KOPT-K1 (cell line): ENCODE results near the gene THSD4.
"Not testable (repeated sequence)": the region's sequence is repeated elsewhere in the genome, so short reads cannot be mapped to it uniquely, and the experiment has no call there.

Experiments
- H3K27ac ChIP-seq: fragments of 200-600 bp; sonication (generic); 2 replicates; pipeline ENCODE4 v1.5.1; 2016; ENCODE audit warnings: antibody characterized with exemption, mild to moderate bottlenecking, low read depth, low read length; ENCODE audit not compliant: poor library complexity, severe bottlenecking
- H3K36me3 ChIP-seq: fragments of 200-600 bp; sonication (generic); 2 replicates; pipeline ENCODE4 v1.5.1; 2017; ENCODE audit warnings: antibody characterized with exemption, mild to moderate bottlenecking, low read length, moderate library complexity; ENCODE audit not compliant: insufficient read depth
- H3K9me3 ChIP-seq: fragments of 200-600 bp; sonication (generic); 2 replicates; pipeline ENCODE4 v1.5.1; 2017; ENCODE audit warnings: antibody characterized with exemption, low read length, mild to moderate bottlenecking; ENCODE audit not compliant: insufficient read depth, poor library complexity, severe bottlenecking

The THSD4 gene

GRCh38 chr15:71143373-71144310 lies 28.4 kb downstream of the THSD4 start:
- Histone ChIP-seq H3K27ac (no peak overlapping the region), H3K36me3 (no peaks in the 10 kb centered on the region), H3K9me3 (no peaks in the 10 kb centered on the region)

DNA sequence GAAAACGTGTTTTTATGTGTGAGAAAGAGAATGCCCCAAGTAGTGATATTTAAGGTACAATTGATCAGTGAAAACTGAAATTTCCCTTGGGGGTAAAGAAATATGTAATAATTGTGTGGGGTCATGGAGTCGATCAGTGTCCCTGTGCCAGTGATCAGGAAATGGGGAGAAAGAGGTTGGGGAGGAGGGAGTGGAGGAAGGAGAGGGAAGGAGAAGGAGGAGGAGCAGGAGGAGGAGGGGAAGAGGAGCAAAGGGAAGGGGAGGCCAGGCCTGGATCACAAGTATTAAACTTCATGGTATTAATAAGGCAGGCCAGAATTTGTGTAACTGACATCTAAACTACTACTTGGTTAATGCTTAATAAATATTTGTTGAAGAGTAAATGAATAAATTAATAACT lies 30.4 kb downstream of the THSD4 start:
- no peak overlapping the region for H3K27ac ChIP-seq
- H3K36me3 ChIP-seq, result no peaks in the 10 kb centered on the region

DNA sequence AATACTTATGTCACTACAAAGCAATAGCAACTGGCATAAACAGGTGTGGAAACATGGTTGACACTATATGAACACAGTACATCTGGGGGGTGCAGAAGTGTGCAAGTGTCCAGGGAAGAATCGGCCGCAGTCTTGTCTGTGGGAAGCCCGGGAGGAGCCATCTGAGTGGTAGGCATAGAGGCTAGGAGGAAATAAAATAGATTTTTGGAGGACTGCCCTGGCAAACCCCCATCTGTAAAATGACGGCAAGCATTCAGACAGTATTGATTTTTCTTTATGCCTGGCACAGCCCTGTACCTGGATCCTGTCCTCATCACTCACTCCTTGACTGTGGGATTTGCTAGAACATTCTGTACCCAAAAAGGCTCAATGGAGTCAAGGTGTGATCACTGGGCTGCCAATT lies 31.3 kb downstream of the THSD4 start:
- no peaks in the 10 kb centered on the region for H3K36me3 ChIP-seq
- no peaks in the 10 kb centered on the region for H3K9me3 ChIP-seq
- H3K27ac ChIP-seq, result no peak overlapping the region

More for the DNA sequence above, 30.4 kb downstream of the THSD4 start:
- H3K9me3 ChIP-seq, result no peaks in the 10 kb centered on the region

GRCh38 chr15:71148048-71148447 lies 32.8 kb downstream of the THSD4 start:
- no peaks in the 10 kb centered on the region for H3K36me3 ChIP-seq
- no peaks in the 10 kb centered on the region for H3K9me3 ChIP-seq
- H3K27ac ChIP-seq, result no peak overlapping the region

DNA sequence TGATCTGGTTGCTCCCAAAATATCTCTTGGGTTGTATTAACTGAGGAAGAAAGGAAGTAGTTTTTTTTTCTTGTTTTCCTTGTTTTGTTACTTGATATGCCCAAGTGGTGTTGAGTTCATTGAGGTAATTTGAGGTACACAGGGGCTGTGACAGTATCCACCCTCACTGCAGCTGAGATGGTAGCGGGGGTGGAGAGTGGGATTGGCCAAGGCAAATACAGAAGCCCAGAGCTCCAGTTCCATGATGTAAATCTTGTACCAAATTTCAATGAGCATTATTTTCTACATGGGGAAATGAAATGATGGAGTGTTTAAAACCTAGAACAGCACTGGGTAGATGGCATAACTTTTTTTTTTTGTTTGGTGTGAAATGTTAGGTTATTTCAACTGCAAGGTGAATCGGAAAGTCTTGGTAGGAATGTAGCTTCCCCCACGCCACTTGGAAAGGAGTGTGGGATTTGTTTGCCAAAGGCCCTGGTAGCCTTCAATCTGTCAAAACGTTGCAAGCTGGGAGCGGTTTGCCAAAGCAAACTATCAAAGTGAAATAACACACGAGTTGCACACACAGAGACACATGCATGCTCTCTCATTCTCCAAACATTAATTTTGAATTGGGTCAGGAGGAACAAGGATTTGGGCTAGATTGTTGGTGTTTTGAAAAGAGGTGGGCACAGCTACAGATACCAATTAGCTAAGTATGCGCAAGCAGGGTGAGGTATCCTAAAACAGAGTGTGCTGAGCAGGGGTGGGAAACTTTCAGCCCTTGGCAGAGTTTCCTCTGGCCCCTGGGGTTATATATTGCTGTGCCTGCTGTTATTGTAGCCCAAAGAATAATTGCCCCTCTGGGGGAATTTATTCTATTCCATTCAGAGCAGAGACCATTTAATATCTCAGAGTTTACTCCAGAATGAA lies 34.6 kb downstream of the THSD4 start:
- Histone ChIP-seq H3K9me3 (no peaks in the 10 kb centered on the region), H3K36me3 (no peaks in the 10 kb centered on the region), H3K27ac (no peak overlapping the region)

GRCh38 chr15:71151081-71151480 lies 35.8 kb downstream of the THSD4 start:
- H3K9me3 ChIP-seq, result no peaks in the 10 kb centered on the region
- H3K36me3 ChIP-seq, result no peaks in the 10 kb centered on the region
- H3K27ac ChIP-seq, result no peak overlapping the region

GRCh38 chr15:71152542-71152941 lies 37.3 kb downstream of the THSD4 start:
- Histone ChIP-seq H3K9me3 (no peaks in the 10 kb centered on the region), H3K36me3 (no peaks in the 10 kb centered on the region), H3K27ac (no peak overlapping the region)

DNA sequence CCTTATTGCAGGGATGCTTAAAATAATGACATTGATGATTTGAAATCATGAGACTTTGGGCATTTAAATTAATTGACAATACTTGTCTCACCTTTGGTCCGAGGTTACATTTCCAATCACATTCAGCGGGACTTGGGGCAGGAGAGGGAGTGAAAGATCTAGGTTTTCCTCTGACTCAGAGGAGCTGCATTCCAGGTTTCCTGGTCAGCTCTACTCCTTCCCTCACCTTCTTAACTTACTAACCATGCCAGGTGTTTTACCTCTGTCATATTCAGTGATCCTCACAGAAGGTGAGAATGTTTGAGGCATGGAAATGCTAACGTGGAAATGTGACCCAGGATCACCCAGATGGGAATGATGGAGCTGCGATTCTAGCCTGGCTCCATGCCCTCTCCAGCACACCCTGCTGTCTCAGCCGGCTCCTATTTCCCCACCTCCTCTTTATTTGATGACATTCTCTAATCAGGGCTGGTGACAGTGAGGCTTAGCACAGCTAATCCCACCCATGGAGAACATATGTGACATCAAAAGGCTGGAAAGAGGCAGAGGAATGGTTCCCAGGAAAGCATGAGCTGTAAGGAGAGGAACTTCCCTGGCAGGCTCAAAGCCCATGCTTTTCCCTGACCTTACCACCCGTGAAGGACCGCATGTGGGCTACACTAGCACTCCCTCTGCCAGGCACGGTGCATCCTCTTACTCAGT lies 38.7 kb downstream of the THSD4 start:
- Histone ChIP-seq H3K36me3 (no peaks in the 10 kb centered on the region), H3K9me3 (no peaks in the 10 kb centered on the region), H3K27ac (no peak overlapping the region)

DNA sequence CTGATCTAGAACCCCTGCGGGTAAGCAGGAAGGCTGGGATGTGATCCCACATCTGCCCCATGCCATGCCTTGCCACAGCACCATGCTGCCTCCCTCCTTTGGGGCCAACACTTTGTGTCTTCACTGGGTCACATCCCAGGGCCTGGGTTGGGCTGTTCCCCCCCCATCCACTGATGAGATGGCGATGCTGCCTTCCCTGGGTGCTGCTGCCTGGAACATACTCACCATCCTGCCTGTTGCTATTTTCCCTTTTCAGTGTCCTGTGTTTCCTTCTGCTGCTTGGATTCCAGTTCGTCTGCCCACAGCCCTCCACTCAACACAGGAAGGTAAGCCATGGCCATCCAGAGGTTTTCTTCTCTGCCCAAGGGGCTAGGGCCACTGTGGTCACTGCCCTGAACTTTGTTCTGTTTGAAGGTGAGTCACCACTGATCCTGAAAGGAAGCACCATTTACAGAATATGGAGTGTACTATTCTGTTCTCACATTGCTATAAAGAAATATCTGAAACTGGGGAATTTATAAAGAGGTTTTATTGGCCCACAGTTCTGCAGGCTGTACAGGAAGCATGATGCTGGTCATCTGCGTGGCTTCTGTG lies 39.4 kb downstream of the THSD4 start:
- Histone ChIP-seq H3K27ac (no peak overlapping the region), H3K36me3 (no peaks in the 10 kb centered on the region), H3K9me3 (no peaks in the 10 kb centered on the region)

GRCh38 chr15:71155534-71155933 lies 40.3 kb downstream of the THSD4 start:
- Histone ChIP-seq H3K27ac (no peak overlapping the region), H3K9me3 (no peaks in the 10 kb centered on the region), H3K36me3 (no peaks in the 10 kb centered on the region)

DNA sequence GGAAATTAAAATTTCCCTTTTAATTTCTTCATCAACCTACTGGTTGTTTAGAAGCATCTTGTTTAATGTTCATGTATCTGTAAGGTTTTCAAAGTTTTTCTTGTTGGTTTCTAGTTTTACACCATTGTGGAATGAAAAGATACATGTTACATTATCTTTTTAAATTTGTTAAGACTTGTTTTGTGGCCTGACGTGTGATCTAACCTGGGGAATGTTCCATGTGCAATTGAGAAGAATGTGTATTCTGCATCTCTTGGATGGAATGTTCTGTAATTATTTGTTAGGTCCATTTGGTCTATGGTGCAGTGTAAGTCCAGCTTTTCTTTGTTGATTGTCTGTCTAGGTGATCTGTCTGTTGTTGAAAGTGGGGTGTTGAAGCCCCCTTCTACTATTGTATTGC lies 45.7 kb downstream of the THSD4 start:
- no peak overlapping the region for H3K27ac ChIP-seq
- H3K9me3 ChIP-seq, result no peaks in the 10 kb centered on the region
- H3K36me3 ChIP-seq, result no peaks in the 10 kb centered on the region

GRCh38 chr15:71162309-71162708 lies 47.0 kb downstream of the THSD4 start:
- no peaks in the 10 kb centered on the region for H3K9me3 ChIP-seq
- H3K27ac ChIP-seq, result no peak overlapping the region
- no peaks in the 10 kb centered on the region for H3K36me3 ChIP-seq

DNA sequence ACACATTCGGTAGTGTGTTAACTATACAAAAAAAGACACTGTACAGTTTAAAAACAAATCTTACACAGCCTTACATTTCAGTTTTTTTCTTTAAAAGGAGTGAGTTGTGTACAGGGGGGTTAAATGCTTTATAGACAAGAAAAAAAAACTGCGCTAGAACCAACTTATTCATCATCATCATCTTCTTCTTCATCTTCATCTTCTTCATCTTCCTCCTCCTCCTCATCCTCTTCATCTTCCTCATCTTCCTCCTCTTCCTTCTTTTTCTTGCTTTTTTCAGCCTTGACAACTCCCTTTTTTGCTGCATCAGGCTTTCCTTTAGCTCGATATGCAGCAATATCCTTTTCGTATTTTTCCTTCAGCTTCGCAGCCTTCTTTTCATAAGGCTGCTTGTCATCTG lies 49.3 kb downstream of the THSD4 start:
- H3K9me3 ChIP-seq, H3K36me3 ChIP-seq, H3K27ac ChIP-seq: not testable (repeated sequence)

- H3K36me3 ChIP-seq, result no peaks in the 10 kb centered on the region
- peaks cover 10% of the 10 kb centered on the region for H3K9me3 ChIP-seq
- no peak overlapping the region for H3K27ac ChIP-seq
Measured at GRCh38 chr15:71167445-71168165, 52.3 kb downstream of the THSD4 start.
